GM13977 (cell line): ENCODE data around the gene SLC5A10.

Source experiments
- DNase-seq: peaks from one replicate; pipeline ENCODE4 v3.0.0; 2012; ENCODE audit warnings: low spot score
- in situ Hi-C: fragments of 300-500 bp; cut with MboI; formaldehyde crosslinking; loops from one replicate; pipeline ENCODE4 v1.12.0; 2022; ENCODE audit warnings: low sequenced_read_pairs, low pct_unique_long_range_greater_than_20kb, mixed read lengths, inconsistent platforms; ENCODE audit not compliant: unreplicated experiment
- TF ChIP-seq, protein P1 (sequence below): IDR thresholded peaks from 2 replicates; pipeline ENCODE4 v1.5.1; 2012; ENCODE audit warnings: mild to moderate bottlenecking, control low read depth; ENCODE audit not compliant: insufficient read depth; ENCODE audit errors: extremely low read depth, missing control alignments

The SLC5A10 gene

DNA sequence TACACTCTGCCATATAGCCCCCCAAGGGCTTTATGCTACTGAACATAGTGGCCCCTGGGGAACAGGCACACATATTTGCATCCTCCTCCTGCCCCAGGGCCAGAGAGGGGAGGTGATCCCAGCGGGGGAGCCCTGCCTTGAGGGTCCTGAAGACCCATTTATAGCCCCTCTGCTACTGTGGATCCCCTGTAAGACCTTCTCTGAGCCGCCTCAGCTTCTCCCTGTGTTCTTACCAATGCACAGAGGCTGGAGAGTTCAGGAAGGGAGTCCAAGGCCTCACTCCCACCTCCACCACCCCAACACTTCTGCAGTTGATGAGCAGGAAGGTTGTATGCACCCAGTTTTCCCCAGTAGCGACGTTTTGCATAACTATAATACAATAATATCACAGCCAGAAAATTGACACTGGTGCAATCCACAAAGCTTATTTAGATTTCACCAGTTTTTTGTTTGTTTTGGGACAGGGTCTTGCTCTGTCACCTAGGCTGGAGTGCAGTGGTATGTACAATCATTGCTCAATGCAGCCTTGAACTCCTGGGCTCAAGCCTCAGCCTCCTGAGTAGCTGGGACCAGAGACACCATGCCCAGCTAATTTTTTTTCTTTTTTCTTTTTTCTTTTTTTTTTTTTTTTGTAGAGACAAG is 53.9 kb downstream of the SLC5A10 start:
- in situ Hi-C loops: loop anchor here (25.0 kb wide), 1 partner anchor 194 kb away; no protein-coding TSS in a partner anchor
- TF ChIP-seq, protein P1, sequence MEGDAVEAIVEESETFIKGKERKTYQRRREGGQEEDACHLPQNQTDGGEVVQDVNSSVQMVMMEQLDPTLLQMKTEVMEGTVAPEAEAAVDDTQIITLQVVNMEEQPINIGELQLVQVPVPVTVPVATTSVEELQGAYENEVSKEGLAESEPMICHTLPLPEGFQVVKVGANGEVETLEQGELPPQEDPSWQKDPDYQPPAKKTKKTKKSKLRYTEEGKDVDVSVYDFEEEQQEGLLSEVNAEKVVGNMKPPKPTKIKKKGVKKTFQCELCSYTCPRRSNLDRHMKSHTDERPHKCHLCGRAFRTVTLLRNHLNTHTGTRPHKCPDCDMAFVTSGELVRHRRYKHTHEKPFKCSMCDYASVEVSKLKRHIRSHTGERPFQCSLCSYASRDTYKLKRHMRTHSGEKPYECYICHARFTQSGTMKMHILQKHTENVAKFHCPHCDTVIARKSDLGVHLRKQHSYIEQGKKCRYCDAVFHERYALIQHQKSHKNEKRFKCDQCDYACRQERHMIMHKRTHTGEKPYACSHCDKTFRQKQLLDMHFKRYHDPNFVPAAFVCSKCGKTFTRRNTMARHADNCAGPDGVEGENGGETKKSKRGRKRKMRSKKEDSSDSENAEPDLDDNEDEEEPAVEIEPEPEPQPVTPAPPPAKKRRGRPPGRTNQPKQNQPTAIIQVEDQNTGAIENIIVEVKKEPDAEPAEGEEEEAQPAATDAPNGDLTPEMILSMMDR: no peak
- DNase-seq: no peak

GRCh38 chr17:19006698-19007097 is 54.7 kb downstream of the SLC5A10 start:
- TF ChIP-seq, protein P1: no peak
- no peak for DNase-seq
- in situ Hi-C loops: loop anchor here (25.0 kb wide), 1 partner anchor 194 kb away; no protein-coding TSS in a partner anchor

DNA sequence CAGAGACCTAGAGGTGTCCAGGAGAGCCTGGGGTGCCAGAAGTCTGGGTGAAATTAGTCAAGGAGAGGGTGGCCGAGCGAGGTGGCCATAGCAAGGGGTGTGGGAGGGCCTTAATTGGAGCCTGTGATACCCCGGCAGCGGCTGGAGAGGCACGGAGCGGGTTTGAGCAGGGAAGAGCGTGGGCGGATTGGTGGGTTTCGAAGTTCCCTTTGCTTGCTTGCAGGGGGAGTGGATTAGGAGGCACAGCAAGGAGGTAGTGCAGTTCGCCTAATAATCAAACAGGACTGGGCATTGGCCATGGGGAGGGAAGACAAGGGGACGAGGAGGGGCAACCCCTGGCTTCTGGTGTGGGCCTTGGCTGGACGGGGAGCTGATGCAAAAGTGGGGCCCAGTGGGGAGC is 58.0 kb downstream of the SLC5A10 start:
- DNase-seq: no peak
- in situ Hi-C loops: loop anchor here (25.0 kb wide), 1 partner anchor 198 kb away; no protein-coding TSS in a partner anchor
- TF ChIP-seq, protein P1: no peak

DNA sequence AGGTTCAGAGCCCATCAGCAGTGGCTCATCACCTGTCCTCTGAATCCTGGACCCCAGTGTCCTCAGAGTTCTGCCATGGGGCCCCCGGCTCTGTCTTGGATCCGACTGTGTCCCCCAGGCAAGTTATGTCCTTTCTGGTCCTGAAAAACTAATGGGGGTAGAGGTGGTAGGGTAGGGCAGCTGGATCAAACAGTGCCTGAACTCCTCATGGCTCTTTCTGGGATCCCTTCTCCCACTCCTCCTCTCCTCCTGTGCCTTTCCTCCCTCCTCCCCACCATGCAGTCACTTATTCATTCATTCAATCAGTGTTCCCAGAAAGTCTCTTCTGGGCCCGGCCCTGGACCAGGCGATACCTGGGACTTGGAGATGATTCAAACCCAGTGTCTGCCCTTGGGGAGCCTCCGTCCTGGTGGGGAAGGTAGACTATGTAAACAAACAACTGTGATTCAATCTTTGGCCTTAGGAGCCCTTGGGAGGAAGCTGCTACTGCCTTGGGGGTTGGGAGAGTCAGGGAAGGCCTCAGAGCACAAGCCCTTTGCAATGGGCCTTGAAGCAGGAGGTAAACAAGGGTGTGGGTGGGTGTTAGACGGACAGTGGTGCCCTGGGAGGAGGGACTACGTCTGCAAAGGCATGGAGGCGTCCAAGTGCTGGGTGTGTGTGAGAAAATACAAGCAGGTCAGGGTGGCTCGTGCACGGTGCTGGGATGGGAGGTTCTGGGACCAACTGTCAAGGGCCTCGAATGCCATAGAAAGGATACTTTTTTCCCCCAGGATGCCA is 59.0 kb downstream of the SLC5A10 start:
- TF ChIP-seq, protein P1: no peak
- no peak for DNase-seq
- in situ Hi-C loops: loop anchor here (25.0 kb wide), 1 partner anchor 199 kb away; no protein-coding TSS in a partner anchor

- TF ChIP-seq, protein P1: no peak
- DNase-seq: no peak
- in situ Hi-C loops: loop anchor here (25.0 kb wide), 1 partner anchor 199 kb away; no protein-coding TSS in a partner anchor
Measured at GRCh38 chr17:19011581-19011980, 59.6 kb downstream of the SLC5A10 start.

- in situ Hi-C loops: loop anchor here (25.0 kb wide), 1 partner anchor 200 kb away; no protein-coding TSS in a partner anchor
- DNase-seq: no peak
- TF ChIP-seq, protein P1: no peak
Measured at GRCh38 chr17:19012171-19013080, 60.5 kb downstream of the SLC5A10 start.
